ENCODE measurements around the gene PIAS1. TPM values are rescaled to one million over a fixed set of nuclear protein-coding genes. Genes with fewer than 3 reads are reported as not detected.
"Not testable (repeated sequence)": the region's sequence is repeated elsewhere in the genome, so short reads cannot be mapped to it uniquely, and the experiment has no call there.

Gene PIAS1
- total and polyA plus RNA-seq, 2 donors, result 32.1 to 79.8 TPM

DNA sequence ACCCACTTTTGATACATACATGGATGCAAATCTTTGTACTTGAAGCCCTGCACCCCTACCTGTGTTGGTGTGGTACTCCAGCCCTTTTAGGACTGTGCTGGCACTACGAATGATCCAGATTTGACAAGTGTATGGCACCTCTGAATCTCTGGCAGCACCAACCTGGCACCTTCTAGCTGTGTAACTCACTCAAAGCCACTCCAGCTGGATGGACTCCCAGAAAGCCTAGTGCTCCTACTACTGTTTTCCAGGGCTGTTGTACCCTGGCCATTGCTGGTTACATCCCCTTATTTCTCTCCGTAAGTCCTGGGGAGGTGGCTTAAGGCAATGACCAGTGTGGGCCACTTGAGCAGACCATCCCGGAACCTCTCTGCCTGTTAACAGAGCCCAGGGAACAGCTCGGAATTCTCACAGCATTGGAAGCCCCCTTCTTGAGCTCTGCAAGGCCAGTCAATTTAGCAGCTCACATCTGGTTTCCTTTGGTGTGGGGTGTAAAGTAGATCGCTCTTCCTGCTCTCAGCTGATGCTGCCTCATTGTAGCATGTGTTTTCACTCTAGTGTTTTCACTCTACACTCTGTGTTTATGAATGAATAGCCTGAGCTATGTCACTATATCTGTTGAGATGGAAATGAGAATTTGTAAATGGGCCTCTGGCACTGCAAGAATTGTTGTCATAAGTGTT, 138.8 kb downstream of the PIAS1 start:
- Histone ChIP-seq H3K4me1 (ENCODE audit: insufficient read depth) (no peaks in the 10 kb centered on the region), H3K36me3 (ENCODE audit: insufficient read depth) (no peaks in the 10 kb centered on the region), H3K27ac (ENCODE audit: low read depth) (no peak overlapping the region), H3K4me3 (ENCODE audit: low read depth, low read length) (no peak overlapping the region)
- 78% methylated on average over 5 of the region's 5 CpGs for WGBS
- DNase-seq (ENCODE audit: extremely low spot score), result no peak

DNA sequence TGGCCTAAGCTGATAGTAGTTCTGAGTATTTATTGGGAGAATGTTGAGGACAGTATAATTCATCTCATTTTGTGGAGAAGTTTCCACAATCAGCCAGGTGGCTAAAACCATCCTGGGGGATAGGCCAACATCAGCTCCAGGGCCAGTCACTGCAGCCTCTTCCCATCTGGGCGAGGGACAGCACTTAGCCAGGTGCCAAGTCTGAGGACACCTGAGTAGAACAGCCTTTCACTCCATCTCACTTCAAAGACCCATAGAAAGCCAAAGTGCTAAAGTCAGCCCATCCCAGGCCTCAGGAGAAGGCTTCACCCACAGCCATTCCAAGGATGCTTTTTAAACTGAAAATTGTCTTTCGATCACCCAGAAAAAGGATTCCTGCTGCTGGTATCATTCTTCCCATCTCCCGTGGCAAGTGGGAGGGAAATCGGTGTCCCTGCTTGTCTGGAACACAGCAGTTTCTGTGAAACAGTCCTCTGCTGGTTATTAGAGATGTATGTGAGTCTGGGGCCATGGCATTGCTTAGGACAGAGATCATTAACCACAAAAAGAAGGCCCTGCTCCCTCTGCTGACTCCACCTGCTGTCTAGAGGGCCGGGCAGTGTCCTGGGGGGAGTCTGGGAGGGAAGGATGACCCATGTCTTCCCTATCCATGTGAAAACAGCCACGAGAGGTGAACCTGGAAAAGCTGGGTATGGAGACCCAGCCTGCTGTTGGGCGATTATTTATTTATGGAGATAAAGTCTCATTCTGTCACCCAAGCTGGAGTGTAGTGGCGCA, 141.4 kb downstream of the PIAS1 start:
- no peak overlapping the region for H3K4me3 ChIP-seq (ENCODE audit: low read depth, low read length)
- H3K27ac ChIP-seq (ENCODE audit: low read depth), result no peak overlapping the region
- WGBS, result 89% methylated on average over 8 of the region's 8 CpGs

DNA sequence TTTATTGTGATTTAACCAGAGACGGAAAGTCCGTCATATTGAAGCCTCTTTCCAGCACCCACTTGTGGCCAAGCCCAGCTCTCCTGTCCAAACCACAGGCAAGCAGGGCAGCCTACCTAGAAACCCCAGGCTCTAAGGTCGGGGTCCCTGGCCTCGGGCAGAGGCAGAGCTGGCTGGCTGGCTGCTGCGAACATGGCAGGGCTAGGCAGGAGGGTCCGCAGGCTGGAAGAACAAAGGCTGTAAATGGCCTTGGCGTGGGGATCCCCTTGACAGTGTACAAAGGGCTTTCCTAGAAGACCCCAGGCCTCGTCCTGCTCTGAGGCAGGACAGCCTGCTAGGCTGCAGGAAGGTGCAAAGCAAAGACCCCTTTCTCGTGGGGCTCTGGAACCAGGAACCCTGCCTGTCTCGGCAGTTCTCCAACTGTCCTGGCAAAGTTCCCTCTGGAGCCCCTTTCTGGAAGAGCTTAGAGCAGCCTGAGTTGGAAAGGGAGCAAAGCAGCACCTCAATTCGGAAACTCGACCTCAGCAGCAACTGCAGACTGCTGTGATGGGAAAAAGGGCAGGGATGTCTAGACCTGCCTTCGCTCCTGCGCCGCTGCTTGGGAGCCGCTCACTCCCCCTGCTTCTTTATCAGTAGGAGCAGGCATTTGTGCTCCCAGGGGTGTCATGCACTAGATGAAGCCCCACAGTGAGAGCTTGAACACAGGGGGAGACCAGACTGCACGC, 142.5 kb downstream of the PIAS1 start:
- Histone ChIP-seq H3K27ac (ENCODE audit: low read depth) (no peak overlapping the region), H3K4me1 (ENCODE audit: insufficient read depth) (no peaks in the 10 kb centered on the region), H3K4me3 (ENCODE audit: low read depth, low read length) (no peak overlapping the region), H3K36me3 (ENCODE audit: insufficient read depth) (no peaks in the 10 kb centered on the region)
- WGBS, result 72% methylated on average over 17 of the region's 17 CpGs
- DNase-seq (ENCODE audit: extremely low spot score), result no peak

More for the DNA sequence above, 141.4 kb downstream of the PIAS1 start:
- DNase-seq (ENCODE audit: extremely low spot score), result no peak
- Histone ChIP-seq H3K36me3 (ENCODE audit: insufficient read depth) (no peaks in the 10 kb centered on the region), H3K4me1 (ENCODE audit: insufficient read depth) (no peaks in the 10 kb centered on the region)

DNA sequence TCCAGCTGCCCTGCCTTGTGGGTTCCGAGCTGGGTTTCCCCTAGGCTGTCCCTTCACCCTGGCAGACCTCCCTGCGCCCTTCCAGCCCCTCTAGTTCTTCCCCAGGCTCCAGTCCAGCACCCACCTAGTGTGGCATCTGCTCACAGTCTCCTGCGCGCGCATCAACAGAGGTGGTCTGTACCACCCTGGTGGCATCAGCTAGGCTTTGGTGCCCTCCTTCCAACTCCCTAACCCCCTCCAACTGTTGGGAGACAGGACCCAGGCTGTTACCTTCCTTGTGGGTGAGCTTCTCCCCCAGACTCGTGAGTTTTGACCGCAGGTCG, 143.0 kb downstream of the PIAS1 start:
- Histone ChIP-seq H3K36me3 (ENCODE audit: insufficient read depth) (no peaks in the 10 kb centered on the region), H3K27ac (ENCODE audit: low read depth) (no peak overlapping the region), H3K4me3 (ENCODE audit: low read depth, low read length) (no peak overlapping the region), H3K4me1 (ENCODE audit: insufficient read depth) (no peaks in the 10 kb centered on the region)
- 91% methylated on average over 8 of the region's 8 CpGs for WGBS
- no peak for DNase-seq (ENCODE audit: extremely low spot score)

DNA sequence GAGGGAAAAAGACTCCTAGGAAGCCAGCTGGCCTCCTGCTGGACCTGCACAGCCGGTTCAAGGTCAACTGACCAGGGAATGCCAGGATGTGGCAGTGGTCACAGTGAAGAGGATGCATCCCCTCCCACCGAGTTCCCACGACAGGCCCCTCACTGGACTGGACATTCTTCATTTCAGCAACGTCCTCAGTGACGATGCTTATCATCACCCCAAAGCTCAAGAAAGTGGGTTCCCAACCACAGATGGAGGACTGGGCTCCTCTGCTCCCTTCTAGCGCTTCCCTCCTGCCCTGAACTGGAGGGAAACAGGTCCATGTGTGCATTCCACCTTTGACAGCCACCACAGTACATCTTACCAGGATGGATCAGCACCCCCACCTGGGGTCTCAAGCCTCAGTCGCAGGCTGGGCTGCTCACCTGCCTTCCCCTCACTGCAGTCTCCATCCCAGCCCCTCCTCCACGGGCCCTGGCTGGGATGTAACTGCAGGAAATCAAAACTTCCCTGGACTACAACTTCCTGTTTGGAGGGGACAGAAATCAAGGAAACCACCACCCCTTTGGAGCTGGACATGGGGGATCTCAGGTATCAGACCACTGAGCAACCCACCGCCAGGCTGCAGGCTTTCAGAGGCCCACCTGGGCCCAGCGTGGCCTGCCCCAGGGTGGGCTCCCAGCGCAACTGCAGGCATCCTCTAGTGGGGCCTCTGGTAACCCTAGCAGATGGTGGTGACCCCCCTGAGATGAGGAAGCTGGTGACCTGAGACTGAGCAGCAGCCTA, 143.7 kb downstream of the PIAS1 start:
- H3K36me3 ChIP-seq (ENCODE audit: insufficient read depth), result no peaks in the 10 kb centered on the region
- no peak overlapping the region for H3K27ac ChIP-seq (ENCODE audit: low read depth)
- no peaks in the 10 kb centered on the region for H3K4me1 ChIP-seq (ENCODE audit: insufficient read depth)
- no peak overlapping the region for H3K4me3 ChIP-seq (ENCODE audit: low read depth, low read length)
- DNase-seq (ENCODE audit: extremely low spot score), result no peak
- WGBS, result 89% methylated on average over 11 of the region's 11 CpGs

DNA sequence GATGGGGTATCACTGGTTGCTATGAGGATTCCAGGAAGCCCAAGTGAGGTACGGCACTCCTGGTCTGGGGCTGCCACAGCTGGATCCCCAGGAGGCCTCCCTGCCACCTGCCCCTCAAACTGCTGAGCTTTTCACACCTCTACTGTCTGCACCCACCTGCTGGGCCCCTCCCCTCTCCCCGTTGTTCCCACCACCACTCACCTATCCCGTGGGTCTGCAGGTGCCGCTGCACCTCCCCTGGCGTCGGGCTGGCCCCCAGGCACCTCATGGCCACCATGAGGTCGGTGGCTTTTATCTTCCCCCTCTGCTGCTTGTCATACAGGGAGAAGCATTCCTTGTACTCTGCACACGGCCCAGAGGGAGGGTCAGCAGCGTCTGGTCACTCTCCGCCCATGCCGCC, 145.2 kb downstream of the PIAS1 start:
- Histone ChIP-seq H3K36me3 (ENCODE audit: insufficient read depth) (no peaks in the 10 kb centered on the region), H3K4me3 (ENCODE audit: low read depth, low read length) (no peak overlapping the region), H3K4me1 (ENCODE audit: insufficient read depth) (no peaks in the 10 kb centered on the region), H3K27ac (ENCODE audit: low read depth) (no peak overlapping the region)
- WGBS, result 56% methylated on average over 11 of the region's 11 CpGs
- DNase-seq (ENCODE audit: extremely low spot score), result no peak

DNA sequence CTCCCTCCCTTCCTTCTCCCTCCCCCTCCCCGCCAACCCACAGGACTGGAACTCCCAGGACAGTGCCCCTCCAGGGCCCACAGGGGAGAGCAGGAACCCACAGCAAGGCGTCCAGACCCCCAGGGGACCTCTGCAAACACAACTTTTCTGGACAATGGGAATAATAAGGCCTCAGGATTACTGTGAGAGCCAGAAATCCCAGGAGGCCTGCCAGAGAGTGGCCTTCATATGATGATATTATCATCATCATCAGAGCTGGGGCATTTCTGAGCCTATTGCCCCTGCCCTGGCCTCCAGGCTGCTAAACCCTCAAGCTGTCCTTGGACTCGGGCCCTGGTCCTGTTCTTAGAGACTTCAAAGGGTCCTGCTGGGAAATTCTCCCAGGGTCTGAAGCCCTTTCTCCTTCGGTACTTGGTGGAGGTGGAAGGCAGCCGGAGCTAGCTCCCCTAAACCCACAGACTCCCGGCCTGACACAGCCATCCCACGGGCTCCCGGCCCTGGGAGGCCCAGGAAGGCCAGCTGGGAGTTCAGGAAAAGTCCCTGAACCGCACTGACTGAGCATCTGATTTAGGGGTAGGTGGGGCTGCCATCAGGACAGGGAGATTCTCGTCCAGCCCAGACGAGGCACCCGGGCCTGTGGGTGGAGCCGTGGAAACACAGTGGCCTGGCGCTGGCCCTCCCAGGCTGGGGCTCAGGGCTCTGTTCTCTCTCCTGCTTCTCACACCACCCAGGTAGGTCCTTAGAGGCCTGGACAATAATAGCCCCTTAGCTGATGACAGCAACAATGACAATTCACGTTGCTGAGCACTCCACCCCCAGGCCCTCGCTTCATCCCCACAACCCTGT, 146.1 kb downstream of the PIAS1 start:
- Histone ChIP-seq H3K4me3 (ENCODE audit: low read depth, low read length) (no peak overlapping the region), H3K27ac (ENCODE audit: low read depth) (no peak overlapping the region), H3K36me3 (ENCODE audit: insufficient read depth) (no peaks in the 10 kb centered on the region), H3K4me1 (ENCODE audit: insufficient read depth) (no peaks in the 10 kb centered on the region)
- no peak for DNase-seq (ENCODE audit: extremely low spot score)
- 44% methylated on average over 16 of the region's 16 CpGs for WGBS

DNA sequence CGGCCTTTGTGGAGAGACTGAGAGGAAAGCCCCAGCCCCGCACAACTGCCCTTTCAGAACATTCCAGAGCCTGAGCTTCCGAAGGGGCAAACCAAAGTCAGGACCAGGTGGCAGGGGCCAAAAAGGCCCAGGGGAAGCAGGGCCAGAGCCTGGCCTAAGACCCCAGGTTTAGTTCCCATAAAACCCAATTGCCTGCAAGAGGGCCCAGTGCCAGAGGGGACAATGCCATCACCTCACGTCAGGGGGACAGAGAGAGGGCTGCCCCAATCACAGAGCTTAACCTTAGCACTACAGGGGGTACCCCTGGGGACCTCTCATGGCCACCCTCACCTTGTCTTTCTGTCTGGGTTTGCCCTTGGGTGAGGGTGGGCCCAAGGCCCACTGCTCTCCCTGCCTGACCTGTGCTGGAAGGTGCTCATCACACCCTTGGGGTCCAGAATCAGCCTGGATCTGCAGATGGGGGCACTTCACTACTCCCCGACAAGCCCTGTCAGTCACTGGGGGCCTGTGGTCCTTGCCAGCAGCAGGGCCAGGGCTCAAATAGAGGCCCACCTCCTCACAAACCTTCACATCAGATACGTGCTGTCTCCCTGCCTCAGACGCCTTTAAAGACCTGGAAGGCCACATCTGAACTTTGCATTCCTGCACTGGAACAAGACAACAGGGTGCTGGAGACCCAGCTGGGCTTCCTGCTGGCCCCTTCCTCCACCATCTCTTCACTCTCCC, 147.2 kb downstream of the PIAS1 start:
- H3K36me3 ChIP-seq (ENCODE audit: insufficient read depth), result no peaks in the 10 kb centered on the region
- WGBS, result 91% methylated on average over 7 of the region's 7 CpGs
- H3K4me3 ChIP-seq (ENCODE audit: low read depth, low read length), result no peak overlapping the region
- no peak for DNase-seq (ENCODE audit: extremely low spot score)
- no peak overlapping the region for H3K27ac ChIP-seq (ENCODE audit: low read depth)
- H3K4me1 ChIP-seq (ENCODE audit: insufficient read depth), result no peaks in the 10 kb centered on the region

DNA sequence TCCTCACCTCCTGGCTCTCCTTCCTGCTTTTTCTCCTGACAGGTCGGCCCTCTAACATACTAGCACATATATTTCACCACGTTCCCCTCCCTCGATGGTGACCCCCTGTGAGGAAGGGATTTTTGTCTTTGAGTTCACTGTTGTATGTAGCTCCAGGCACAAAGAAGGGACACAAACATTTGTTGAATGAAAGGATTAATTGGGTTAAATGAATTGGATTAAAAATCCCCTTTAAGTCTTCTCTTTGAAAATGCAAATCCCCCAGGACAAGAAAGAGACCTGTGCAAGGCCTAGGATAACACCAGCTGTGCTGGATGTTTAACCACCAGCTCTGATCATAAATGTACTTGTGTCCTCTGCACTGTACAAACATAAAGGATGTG, 147.8 kb downstream of the PIAS1 start:
- Histone ChIP-seq H3K4me3 (ENCODE audit: low read depth, low read length) (no peak overlapping the region), H3K27ac (ENCODE audit: low read depth) (no peak overlapping the region), H3K4me1 (ENCODE audit: insufficient read depth) (no peaks in the 10 kb centered on the region), H3K36me3 (ENCODE audit: insufficient read depth) (no peaks in the 10 kb centered on the region)
- WGBS, result 56% methylated on average over 3 of the region's 3 CpGs
- DNase-seq (ENCODE audit: extremely low spot score), result no peak

DNA sequence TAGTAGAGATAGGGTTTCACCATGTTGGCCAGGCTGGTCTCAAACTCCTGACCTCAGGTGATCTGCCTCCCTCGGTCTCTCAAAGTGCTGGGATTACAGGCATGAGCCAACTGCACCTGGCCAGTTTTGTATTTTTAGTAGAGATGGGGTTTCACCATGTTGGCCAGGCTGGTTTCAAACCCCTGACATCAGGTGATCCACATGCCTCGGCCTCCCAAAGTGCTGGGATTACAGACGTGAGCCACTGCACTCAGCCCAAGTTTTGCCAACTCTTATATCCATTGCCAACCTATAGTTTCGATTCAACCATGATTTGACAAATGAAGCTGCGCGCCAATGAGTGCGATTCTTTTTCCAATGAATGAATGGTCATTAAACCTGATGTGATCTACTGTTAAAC, 148.9 kb downstream of the PIAS1 start:
- not testable (repeated sequence) for H3K27ac ChIP-seq (ENCODE audit: low read depth); H3K36me3 ChIP-seq (ENCODE audit: insufficient read depth); H3K4me1 ChIP-seq (ENCODE audit: insufficient read depth); DNase-seq (ENCODE audit: extremely low spot score); H3K4me3 ChIP-seq (ENCODE audit: low read depth, low read length)
- 97% methylated on average over 7 of the region's 7 CpGs for WGBS

DNA sequence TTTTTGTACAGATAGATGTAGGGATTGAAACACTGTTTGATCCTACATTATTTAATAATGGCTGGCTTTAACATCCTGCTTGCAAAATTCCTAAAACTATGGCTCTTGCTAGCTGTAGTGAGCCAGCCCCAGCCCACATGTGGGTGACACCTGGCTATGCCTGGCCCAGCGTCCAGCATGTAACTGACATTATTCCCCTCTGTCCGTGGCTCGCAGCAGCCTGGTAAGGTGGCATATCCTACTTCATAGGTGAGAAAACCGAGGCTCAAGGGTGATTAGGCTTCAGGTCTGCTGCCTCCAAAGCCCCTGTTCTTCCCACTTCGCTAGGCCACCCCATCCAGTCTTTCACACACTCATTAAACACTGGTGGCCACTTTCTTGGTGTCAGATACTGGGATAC, 149.4 kb downstream of the PIAS1 start:
- H3K4me1 ChIP-seq (ENCODE audit: insufficient read depth), result no peaks in the 10 kb centered on the region
- no peak overlapping the region for H3K4me3 ChIP-seq (ENCODE audit: low read depth, low read length)
- H3K27ac ChIP-seq (ENCODE audit: low read depth), result no peak overlapping the region

DNA sequence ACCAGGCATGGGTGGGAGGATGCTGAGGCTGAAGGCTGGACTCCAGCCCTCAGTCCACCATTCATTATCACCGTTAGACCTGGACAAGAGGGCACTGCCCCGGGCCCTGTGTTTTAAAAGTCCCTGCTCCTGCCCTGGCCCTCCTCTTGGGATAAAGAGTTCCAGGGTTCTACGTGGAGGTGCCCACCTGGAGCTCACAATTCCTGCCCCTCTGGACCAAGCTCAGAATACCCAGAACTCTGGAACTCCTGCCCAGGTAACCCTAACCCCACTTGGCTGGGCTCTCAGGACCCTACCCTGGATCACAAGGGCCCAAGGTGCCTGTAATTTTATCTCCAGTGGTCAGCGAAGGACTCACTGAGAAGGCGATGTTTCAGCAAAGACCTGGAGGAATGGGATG, 149.8 kb downstream of the PIAS1 start:
- Histone ChIP-seq H3K4me3 (ENCODE audit: low read depth, low read length) (no peak overlapping the region), H3K4me1 (ENCODE audit: insufficient read depth) (no peaks in the 10 kb centered on the region), H3K27ac (ENCODE audit: low read depth) (no peak overlapping the region), H3K36me3 (ENCODE audit: insufficient read depth) (no peaks in the 10 kb centered on the region)
- 98% methylated on average over 5 of the region's 5 CpGs for WGBS
- no peak for DNase-seq (ENCODE audit: extremely low spot score)

More for the DNA sequence above, 149.4 kb downstream of the PIAS1 start:
- no peak for DNase-seq (ENCODE audit: extremely low spot score)
- 92% methylated on average over 5 of the region's 5 CpGs for WGBS
- H3K36me3 ChIP-seq (ENCODE audit: insufficient read depth), result no peaks in the 10 kb centered on the region
